ENCODE results near the gene C19orf44. TPM values are rescaled to one million over a fixed set of nuclear protein-coding genes. Genes with fewer than 3 reads are reported as not detected.
"Not testable (repeated sequence)": the region's sequence is repeated elsewhere in the genome, so short reads cannot be mapped to it uniquely, and the experiment has no call there.

C19orf44 gene
- 4.6 TPM in 2 replicates for total RNA-seq

GRCh38 chr19:16495982-16496612, at the start of gene C19orf44, which contains the start of gene CALR3:
C19orf44 (plus strand) TSS chr19:16496394; CDS start chr19:16500793, 4,399 bp downstream.
CALR3 (minus strand) TSS chr19:16496167; CDS start chr19:16496129, 38 bp downstream.
- DNase-seq (ENCODE audit: low read depth): peak; percentile 76
- no peak for TF ChIP-seq CTCF (conservative IDR thresholded peaks at IDR 0.05; ENCODE audit: low read depth, low read length)
- H3K4me3 ChIP-seq (ENCODE audit: low read depth, low read length): peak within 1 kb of the TSS; percentile 96

- H3K4me3 ChIP-seq (ENCODE audit: low read depth, low read length): peak overlapping the region; percentile 6
- TF ChIP-seq CTCF (conservative IDR thresholded peaks at IDR 0.05; ENCODE audit: low read depth, low read length): no peak
- DNase-seq (ENCODE audit: low read depth): no peak
Measured at GRCh38 chr19:16446724-16447368, 49.3 kb upstream of the C19orf44 start.

- DNase-seq (ENCODE audit: low read depth): not testable (repeated sequence)
Measured at GRCh38 chr19:16448872-16449271, 47.3 kb upstream of the C19orf44 start.

GRCh38 chr19:16449330-16449961, 46.7 kb upstream of the C19orf44 start:
- TF ChIP-seq CTCF (conservative IDR thresholded peaks at IDR 0.05; ENCODE audit: low read depth, low read length): no peak
- DNase-seq (ENCODE audit: low read depth): no peak
- H3K4me3 ChIP-seq (ENCODE audit: low read depth, low read length): no peak overlapping the region

More at GRCh38 chr19:16448872-16449271, 47.3 kb upstream of the C19orf44 start:
- H3K4me3 ChIP-seq (ENCODE audit: low read depth, low read length): not testable (repeated sequence)

GRCh38 chr19:16452325-16452724, 43.9 kb upstream of the C19orf44 start:
- no peak for DNase-seq (ENCODE audit: low read depth)
- TF ChIP-seq CTCF (conservative IDR thresholded peaks at IDR 0.05; ENCODE audit: low read depth, low read length): no peak
- no peak overlapping the region for H3K4me3 ChIP-seq (ENCODE audit: low read depth, low read length)

GRCh38 chr19:16454351-16454918, 41.8 kb upstream of the C19orf44 start:
- TF ChIP-seq CTCF (conservative IDR thresholded peaks at IDR 0.05; ENCODE audit: low read depth, low read length): no peak
- no peak for DNase-seq (ENCODE audit: low read depth)
- H3K4me3 ChIP-seq (ENCODE audit: low read depth, low read length): no peak overlapping the region

GRCh38 chr19:16455489-16455888, 40.7 kb upstream of the C19orf44 start:
- no peak overlapping the region for H3K4me3 ChIP-seq (ENCODE audit: low read depth, low read length)
- DNase-seq (ENCODE audit: low read depth): no peak
- TF ChIP-seq CTCF (conservative IDR thresholded peaks at IDR 0.05; ENCODE audit: low read depth, low read length): no peak
